Measurements from ENCODE around the gene KCP. TPM values are rescaled to one million over a fixed set of nuclear protein-coding genes. Genes with fewer than 3 reads are reported as not detected.

KCP gene
- total and polyA plus RNA-seq, 8 donors = 1.5 to 9.8 (median 7.0) TPM

DNA sequence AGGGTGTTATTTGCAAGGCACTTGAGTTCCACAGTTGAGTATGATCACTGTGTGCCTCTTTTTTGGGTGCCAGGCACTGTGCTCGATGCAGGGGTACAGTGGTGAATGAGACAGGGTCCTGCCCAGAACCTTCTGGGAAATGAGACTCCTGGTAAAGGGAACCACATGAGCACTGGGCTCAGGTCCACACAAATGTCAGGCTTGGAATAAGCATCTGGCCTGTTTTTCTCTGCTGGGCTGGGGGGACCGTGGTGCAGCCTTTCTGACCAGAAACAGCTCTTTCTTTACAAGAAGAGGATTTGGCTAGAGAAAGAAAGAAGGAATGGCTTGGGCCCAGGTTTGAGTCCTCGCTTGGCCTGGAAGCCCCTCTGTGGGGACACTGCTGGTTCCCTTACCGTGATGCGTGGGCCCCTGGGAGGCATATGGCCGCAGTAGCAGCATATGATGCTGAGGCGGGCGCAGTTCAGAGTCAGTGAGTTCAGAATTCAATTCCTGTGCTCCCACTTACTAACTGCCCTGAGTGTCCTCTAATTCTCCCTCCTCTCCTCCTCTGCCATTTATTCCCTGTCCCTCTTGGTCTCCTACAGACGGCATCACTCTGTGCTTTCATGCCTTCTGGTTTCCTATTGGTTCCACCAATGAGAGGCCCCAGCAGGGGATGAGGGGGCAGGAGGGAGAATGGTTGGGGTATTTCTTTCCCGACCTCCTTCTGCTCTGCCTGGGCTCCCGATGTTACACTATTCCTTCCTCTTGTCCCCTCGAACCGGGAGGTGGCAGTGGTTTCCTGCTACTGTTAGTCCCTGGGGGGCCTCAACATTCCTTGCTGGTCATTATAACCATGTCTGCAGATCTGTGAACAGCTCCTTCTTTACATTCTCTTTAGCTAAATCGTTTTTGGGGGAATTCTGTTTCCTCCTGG is 9.6 kb upstream of the KCP start:
- intact Hi-C loops (cut with DNase I) = no loop called here
- no peak for DNase-seq
- ATAC-seq = no peak

GRCh38 chr7:128919241-128919640 is 8.7 kb upstream of the KCP start:
- Histone ChIP-seq H3K27me3 (peaks cover 22 to 84% of the 10 kb centered on the region in 2 donors), H3K36me3 (no peaks in the 10 kb centered on the region), H3K4me3 (no peak overlapping the region), H3K27ac (no peak overlapping the region), H3K4me1 (peaks cover 0 to 16% of the 10 kb centered on the region in 2 donors), H3K9me3 (no peaks in the 10 kb centered on the region)
- DNase-seq (no peak), ATAC-seq (no peak)
- TF ChIP-seq CTCF (IDR thresholded peaks at IDR 0.05) = no peak
- intact Hi-C loops (cut with DNase I) = no loop called here

More for the DNA sequence above, 9.6 kb upstream of the KCP start:
- Histone ChIP-seq H3K36me3 (no peaks in the 10 kb centered on the region), H3K9me3 (no peaks in the 10 kb centered on the region), H3K4me1 (peaks cover 0 to 13% of the 10 kb centered on the region in 2 donors), H3K4me3 (no peak overlapping the region), H3K27me3 (peaks cover 14 to 75% of the 10 kb centered on the region in 2 donors), H3K27ac (no peak overlapping the region)
- no peak for TF ChIP-seq CTCF (IDR thresholded peaks at IDR 0.05)

DNA sequence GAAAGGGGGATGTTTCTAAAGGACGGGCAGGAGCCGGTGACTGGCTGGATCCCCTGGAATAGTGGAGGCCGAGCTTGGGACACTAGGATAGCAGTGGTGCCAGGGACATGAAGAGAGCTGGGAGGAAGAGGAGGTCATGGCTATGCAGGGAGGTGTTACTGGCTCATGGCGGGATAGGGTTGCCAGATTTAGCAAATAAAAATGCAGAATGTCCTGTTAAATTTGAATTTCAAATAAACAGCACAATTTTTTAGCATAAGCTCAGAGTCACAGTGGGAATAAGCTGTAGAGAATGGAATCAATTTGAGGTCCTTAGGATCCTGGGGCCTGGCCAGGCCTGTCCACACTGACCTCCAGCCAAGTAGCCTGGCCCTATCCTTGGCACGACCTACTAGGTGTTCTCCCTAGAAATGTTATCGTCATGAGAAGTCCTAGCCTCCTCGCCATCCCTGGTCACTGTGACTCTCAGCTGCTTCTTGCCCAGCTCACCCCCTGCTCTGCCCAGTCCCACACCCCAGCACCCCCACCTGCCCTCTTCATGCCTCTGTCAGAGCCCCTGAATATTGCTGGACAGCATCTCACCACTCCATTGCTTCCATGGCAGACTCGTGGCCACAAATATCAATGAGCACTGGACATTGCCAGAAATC is 7.6 kb upstream of the KCP start:
- Histone ChIP-seq H3K9me3 (no peaks in the 10 kb centered on the region), H3K36me3 (no peaks in the 10 kb centered on the region), H3K4me1 (peaks cover 0 to 12% of the 10 kb centered on the region in 2 donors), H3K27ac (no peak overlapping the region), H3K27me3 (peaks cover 27 to 88% of the 10 kb centered on the region in 2 donors), H3K4me3 (no peak overlapping the region)
- TF ChIP-seq CTCF (IDR thresholded peaks at IDR 0.05) = no peak
- ATAC-seq (no peak), DNase-seq (no peak)
- intact Hi-C loops (cut with DNase I) = no loop called here

DNA sequence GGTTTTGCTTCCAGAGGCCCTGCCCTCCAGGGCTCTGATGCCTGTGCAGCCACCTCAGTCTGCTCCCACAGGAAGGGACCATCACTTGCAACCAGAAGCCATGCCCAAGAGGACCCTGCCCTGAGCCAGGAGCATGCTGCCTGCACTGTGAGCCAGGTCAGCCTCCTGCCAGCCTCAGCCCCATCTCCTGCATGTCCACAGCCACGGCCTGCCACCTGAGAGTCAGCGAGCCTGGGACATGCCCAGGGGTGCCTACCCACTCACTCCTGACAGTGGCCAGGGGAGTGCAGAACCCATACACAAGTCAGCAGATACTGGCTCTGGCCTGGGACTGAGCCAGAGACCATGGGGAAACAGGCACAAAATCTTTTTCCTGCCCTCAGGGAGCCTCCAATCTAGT is 6.6 kb upstream of the KCP start:
- intact Hi-C loops (cut with DNase I) = no loop called here
- no peak overlapping the region for H3K4me3 ChIP-seq
- peaks cover 27 to 81% of the 10 kb centered on the region in 2 donors for H3K27me3 ChIP-seq
- H3K9me3 ChIP-seq = no peaks in the 10 kb centered on the region
- no peaks in the 10 kb centered on the region for H3K36me3 ChIP-seq
- H3K4me1 ChIP-seq = peaks cover 0 to 12% of the 10 kb centered on the region in 2 donors
- DNase-seq = no peak
- no peak for TF ChIP-seq CTCF (IDR thresholded peaks at IDR 0.05)
- no peak overlapping the region for H3K27ac ChIP-seq
- no peak for ATAC-seq

GRCh38 chr7:128916643-128916915 is 6.1 kb upstream of the KCP start:
- Histone ChIP-seq H3K27me3 (peaks cover 27 to 81% of the 10 kb centered on the region in 2 donors), H3K9me3 (no peaks in the 10 kb centered on the region), H3K4me3 (no peak overlapping the region), H3K36me3 (no peaks in the 10 kb centered on the region), H3K4me1 (peaks cover 0 to 12% of the 10 kb centered on the region in 2 donors), H3K27ac (no peak overlapping the region)
- TF ChIP-seq CTCF (IDR thresholded peaks at IDR 0.05) = no peak
- intact Hi-C loops (cut with DNase I) = no loop called here
- DNase-seq (no peak), ATAC-seq (no peak)
